ENCODE measurements around the gene NPW.

The NPW gene

DNA sequence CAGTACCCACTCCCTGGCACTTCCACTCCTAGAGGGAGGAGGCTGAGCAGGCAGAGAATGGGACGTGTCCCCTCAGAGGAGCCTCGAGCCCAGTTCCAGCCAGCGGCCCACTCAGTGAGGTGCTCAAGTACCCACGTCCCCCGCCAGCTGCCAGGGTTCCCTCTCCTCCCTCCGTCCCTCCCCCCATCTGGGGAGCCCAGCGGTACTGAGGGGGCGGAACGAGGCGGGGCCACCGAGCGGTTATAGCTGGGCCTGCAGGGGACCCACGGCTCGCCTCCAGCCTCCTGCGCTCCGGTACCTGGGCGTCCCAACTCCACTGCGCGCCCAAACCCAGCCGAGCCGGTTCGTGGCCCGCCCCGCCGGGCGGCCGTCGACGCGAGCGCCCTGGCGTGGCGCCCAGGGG, at the start of gene NPW:
NPW (plus strand) TSS at position 268 of the 403 bp plus-strand sequence.
- DNase-seq (ENCODE audit: low read depth) = no peak

DNA sequence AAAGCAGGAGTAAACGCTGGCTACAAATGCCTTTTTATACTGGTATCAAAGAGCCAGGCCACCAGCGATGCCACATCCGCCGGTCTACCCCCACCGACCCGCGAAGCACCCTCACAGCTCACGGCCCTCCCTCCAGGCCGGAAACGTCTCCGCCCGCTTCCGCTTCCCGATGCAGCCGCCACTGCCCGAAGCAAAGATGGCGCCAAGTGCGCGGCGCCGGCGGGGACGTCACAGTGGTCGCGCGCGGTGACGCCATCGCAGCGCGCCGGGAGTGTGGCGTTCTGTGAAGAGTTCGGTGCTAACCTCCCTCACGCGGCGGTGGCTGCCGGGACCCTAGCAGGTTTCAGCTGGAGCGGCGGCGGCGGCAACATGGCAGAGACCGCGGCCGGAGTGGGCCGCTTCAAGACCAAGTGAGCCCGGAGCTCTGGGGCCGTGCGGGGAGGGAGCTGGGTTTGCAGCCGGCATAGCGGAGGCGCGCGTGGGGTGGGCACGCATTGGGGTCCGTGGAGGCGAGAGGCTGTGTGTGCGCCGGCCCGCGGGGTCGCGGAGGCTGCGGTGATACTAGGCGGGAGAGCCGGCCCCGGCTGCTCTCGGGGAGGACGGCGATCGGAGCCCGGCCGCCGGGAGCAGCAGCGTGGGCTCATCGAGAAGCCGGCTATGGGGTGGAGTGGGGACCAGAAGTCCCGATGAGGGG, 47.6 kb upstream of the NPW start, which contains the start of gene TBL3:
TBL3 (plus strand) TSS at position 258 of the 694 bp plus-strand sequence; CDS start at position 370, 112 bp downstream.
- peak; percentile 85 for DNase-seq (ENCODE audit: low read depth)

DNA sequence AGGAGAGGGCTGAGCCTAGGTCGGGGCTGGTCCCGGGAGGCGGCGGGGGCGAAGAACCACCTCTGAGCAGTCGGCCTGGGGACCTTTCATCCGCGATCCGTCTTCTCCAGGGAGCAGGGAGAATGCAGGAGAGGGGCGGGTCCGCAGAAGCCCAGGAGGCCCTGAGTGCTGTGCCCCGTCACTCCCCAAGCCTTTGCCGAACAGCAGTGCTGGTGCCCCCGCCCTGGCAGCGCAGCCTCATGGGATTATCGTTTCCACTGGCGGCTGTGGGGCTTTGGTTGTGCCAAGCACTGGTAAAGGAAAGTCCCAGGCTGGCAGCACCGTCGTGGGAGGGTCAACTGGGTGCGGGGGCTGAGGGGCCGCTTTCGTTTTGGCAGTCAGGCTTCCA, 47.1 kb upstream of the NPW start:
- no peak for DNase-seq (ENCODE audit: low read depth)

DNA sequence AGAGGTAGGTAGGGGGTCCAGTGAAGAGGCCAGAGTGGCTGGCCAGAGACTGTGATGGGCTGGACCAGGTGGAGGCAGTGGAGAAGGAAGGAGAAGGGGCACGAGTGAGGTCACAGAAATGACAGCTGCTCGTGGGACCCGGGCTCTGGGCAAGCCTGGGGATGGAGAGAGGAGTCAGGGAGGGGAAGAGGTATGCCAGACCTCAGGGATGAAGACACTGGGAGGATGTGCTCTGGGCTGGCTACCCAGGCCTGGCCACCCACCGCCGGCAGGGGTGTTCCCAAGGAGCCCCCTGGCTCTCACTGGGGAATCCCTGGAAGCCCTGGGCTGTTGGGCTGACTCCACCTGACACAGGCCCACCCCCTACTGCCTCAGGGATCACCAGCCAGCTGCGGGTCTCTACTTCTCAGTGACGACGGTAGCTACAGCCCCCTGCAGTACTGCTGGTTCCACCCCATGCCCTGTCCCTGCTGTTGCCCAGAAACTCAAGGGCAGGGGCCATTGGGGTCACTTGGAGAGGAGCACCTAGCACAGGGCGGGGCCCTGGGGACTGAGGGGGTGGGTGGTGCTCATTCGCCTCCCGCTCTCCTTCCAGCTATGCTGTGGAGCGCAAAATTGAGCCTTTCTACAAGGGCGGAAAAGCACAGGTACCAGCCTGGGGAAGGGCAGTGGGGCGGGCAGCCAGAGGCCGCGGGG, 46.0 kb upstream of the NPW start:
- no peak for DNase-seq (ENCODE audit: low read depth)

DNA sequence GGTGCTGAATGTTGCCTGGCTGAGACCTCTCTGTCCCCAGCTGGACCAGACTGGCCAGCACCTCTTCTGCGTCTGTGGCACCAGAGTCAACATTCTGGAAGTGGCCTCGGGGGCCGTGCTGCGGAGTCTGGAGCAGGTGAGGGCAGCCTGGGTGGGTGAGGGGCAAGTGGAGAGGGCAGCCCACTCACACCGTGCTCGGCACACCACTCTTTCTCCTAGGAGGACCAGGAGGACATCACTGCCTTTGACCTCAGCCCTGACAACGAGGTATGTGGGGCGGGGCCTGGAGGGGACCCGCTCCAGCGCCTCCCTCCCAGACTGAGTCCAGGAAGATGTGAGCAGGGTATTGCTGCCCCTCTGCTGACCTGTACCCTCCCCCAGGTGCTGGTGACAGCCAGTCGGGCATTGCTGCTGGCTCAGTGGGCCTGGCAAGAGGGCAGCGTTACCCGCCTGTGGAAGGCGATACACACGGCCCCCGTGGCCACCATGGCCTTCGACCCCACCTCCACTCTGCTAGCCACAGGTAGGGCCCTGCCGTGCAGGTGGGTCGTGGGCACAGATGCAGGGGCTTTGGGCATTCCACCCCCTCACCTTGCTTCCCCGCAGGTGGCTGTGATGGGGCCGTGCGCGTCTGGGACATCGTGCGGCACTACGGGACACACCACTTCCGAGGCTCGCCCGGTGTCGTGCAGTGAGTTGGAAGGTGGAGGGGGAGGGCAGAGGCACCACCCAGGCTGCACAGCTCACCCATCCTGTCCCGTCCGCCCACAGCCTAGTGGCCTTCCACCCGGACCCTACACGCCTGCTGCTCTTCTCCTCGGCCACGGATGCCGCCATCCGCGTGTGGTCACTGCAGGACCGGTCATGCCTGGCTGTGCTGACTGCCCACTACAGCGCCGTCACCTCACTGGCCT, 45.2 kb upstream of the NPW start:
- DNase-seq (ENCODE audit: low read depth) = no peak

DNA sequence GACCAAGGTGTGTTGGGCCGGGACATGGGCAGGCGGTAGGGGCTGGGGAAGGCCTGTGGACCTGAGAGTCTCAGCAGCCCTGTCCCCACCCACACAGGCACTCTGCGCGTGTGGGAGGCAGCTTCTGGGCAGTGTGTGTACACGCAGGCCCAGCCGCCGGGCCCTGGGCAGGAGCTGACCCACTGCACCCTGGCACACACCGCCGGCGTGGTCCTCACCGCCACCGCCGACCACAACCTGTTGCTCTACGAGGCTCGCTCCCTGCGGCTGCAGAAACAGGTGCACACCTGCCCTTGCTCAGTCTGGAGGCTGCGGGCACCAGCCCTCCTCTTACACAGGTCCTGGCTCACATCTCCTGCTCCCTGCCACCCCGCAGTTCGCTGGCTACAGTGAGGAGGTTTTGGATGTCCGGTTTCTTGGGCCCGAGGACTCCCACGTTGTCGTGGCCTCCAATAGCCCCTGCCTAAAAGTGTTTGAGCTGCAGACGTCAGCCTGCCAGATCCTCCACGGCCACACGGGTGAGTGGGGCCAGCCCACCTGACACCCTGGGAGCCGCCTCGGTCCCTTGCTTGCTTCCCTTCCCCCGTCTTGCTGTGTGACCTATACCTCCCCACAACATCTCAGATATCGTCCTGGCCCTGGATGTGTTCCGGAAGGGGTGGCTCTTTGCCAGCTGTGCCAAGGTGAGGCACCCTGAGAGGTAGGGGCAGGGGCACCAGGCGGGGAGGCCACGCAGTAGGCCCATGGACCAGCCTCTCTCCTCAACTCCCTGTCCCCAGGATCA, 44.0 kb upstream of the NPW start:
- DNase-seq (ENCODE audit: low read depth) = no peak

DNA sequence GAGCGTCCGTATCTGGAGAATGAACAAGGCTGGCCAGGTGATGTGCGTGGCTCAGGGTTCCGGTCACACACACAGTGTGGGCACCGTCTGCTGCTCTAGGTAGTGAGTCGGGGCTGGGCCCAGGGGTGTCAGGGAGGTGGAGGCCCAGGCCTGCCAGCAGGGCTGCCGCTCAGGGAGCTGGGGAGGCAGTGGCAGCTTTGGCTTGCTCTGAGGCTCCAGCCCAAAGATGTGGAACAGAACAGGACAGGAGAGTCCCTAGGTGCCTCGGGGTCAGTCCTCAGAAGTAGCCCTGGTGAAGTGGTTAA, 43.4 kb upstream of the NPW start:
- DNase-seq (ENCODE audit: low read depth) = no peak

DNA sequence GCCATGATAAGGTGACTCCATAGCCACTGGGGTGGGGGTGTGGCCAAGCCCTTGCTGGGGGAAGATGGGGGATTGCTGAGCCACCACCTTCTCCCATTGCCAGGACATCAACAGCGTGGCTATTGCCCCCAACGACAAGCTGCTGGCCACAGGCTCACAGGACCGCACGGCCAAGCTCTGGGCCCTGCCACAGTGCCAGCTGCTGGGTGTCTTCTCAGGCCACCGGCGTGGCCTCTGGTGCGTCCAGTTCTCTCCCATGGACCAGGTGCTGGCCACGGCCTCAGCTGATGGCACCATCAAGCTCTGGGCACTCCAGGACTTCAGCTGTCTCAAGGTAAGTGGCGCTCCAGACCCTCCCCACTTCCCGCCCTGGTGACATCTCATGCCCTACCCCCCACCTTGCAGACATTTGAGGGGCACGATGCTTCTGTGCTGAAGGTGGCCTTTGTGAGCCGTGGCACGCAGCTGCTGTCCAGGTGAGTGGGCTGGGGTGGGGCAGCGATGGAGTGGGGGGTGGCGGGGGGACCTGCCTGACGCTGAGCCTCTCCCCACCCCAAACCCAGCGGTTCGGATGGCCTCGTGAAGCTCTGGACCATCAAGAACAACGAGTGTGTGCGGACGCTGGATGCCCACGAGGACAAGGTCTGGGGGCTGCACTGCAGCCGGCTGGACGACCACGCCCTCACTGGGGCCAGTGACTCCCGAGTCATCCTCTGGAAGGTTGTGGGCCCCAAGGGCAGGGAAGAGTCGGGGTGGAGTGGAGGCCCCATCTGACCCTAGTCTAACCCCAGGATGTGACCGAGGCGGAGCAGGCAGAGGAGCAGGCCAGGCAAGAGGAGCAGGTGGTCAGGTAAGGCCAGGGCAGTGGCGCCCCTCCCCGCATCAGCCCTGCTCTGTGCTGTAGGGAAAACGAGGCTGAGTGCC, 42.4 kb upstream of the NPW start:
- no peak for DNase-seq (ENCODE audit: low read depth)

DNA sequence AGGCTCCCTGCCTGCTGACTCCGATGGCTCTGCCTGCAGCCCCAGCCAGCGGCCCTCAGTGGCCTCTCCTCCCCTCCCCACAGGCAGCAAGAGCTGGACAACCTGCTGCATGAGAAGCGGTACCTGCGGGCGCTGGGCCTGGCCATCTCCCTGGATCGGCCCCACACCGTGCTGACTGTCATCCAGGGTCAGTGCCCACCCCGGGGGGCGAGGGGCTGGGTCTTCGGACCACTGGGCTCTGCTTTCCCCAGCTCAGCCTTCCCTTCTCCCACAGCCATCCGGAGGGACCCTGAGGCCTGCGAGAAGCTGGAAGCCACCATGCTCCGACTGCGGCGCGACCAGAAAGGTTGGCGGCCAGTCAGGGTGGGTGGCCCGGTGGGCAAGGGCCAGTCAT, 41.7 kb upstream of the NPW start:
- DNase-seq (ENCODE audit: low read depth) = no peak

DNA sequence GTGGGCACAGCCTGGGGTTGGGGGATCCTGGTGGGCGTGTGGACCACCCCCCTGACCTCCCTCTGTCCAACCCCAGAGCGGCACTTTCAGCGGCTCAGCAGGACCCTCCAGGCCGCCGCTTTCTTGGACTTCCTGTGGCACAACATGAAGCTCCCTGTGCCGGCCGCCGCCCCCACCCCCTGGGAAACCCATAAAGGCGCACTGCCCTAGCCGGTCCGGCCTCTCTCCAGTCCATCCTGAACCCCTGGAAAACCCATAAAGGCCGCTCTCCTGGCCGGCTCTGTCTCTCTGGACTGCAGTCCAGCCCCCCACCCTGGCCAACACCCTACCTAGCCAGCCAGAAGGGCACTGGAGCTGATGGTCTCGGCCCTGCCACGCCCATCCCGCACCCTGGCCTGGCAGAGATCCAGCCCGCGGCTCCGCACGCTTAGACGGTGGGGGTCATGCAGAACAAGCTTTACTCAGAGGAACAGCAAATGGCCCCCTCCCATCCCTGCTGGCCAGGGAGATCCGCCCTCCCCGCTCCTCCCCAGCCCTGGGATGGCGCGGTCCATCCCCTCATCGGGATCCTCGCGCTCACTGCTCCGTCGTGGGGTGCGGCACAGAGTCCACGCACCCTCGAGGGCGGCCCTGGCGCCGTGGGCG, 41.0 kb upstream of the NPW start:
- DNase-seq (ENCODE audit: low read depth) = no peak

DNA sequence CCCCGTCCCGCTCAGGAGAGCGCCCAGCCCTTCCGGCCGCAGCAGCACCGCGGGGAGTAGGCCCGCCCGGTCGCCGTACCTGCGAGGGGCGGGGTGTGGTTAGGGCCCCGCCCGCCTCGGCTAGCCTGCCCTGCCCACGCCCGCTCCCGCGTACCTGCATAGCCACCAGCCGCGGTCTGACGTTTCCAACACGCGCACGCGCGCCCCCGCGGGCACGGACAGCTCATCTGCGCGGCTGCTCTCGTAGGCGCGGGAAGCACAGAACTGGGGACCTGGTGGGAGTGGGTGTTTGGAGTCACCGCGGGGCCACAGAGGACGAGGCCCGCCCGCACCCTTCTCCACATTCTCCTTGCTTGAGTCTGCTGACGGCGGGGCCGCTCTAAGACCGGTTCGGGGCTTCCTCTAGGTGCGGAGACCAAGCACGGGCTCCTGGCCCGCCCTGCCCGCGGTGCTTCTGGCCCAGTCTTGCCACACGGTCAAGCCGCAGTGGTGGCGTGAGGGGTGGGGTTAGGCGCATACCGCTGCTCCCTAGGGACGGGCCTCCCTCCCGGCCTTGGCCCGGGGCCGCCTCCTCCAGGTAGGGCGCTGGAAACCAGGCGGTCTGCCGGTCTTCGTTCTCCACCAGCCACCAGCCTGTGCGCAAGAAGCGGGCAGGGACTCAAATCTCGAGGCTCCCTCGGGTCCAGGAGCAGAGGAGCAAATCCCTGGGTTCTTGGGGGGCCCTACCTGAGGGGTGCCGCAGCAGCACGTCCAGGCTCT, 40.1 kb upstream of the NPW start:
- no peak for DNase-seq (ENCODE audit: low read depth)

DNA sequence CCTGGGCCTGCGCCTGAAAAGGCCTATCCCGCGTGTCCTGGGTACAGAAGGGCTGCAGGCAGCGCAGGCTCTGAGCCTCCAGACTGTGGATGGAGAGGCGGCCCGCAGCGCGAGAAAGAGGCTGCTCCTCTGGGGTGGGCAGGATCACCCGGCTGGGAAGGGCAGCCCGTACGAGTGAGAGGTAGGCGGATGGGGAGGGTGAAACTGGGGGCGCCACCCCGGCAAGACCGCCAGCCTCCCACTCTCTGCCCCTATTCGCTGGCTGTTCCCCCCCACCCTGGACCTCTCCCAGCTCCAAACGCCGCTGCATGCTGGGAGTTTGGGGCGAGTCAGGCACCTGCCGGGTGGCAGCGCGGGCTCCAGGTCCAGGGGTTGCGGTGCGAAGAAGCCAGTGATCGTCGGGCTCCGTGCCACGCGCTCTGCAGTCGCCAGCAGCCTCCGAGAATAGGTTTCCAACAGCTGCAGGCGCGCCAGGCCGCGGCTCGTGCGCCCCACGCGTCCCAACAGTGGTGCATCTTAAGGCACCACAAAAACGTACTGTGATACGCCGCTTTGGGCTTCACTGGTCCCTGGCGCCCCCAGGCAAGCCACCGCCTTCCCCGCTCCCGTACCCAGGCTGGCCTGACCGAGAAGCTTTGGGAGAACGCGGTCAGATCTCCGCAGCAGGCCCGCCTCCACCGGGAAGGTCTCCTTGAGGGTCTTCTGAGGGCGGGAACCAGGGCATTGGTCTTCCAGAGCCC, 39.4 kb upstream of the NPW start:
- no peak for DNase-seq (ENCODE audit: low read depth)

DNA sequence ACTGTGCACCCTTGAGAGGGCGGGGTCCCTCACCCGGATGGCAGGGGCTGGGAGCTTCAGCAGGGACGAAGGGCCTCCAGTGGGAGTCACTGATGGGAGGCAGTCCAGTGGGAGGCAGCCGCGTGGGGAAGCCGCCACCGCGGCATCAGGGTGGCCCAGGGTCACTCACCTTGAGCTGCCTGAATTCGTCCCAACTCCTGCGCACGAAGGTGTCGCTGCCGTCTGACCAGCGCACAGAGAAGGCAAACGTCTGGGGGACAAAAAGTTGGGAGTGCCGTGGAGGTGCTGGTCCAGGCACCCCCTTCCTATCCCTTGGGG, 38.9 kb upstream of the NPW start:
- no peak for DNase-seq (ENCODE audit: low read depth)

DNA sequence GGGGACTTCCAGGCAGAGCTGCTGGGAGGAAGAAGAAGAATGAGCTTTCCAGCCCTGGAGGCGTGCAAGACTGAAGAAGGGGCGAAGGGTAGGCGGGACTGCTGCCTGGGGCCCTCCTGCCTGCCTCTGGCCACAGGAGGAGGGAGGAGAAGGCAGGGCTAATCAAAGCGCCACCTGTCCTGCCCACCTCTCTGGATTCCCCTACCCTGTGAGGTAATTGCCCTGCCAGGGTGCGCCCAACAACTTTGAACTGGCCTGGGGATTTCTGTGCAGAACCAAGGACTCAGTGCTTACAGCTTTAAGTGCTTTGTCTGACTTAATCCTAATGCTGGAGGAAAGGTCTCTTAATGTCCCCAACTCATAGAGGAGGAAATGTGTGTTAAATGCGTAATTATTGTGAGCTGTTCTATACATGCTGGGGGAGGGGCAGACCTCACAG, 38.2 kb upstream of the NPW start, which contains the start of gene NOXO1:
NOXO1 (minus strand) TSS at position 72 of the 439 bp plus-strand sequence. CDS start 290 bp downstream, outside the sequence.
- DNase-seq (ENCODE audit: low read depth) = no peak

DNA sequence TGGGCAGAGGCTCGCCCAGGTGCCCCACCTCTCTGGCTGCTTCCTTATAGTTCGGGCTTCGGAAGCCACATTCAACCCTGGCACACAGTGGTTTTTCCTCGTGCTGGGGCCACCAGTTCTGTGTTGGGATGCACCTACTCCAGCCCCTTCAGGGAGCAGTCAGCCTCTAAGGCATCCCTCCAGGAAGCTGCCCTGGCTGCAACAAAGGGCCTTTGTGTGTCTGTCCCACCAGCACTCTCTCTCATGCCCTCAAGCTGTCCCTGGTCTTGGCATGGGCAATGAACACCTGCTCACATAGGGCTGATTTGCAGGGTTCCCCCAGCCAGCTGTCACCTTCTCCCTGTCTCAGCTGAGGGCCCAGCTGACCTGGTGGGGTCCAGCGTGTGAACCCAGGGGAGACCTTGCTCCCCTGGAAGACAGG, 37.6 kb upstream of the NPW start:
- no peak for DNase-seq (ENCODE audit: low read depth)

DNA sequence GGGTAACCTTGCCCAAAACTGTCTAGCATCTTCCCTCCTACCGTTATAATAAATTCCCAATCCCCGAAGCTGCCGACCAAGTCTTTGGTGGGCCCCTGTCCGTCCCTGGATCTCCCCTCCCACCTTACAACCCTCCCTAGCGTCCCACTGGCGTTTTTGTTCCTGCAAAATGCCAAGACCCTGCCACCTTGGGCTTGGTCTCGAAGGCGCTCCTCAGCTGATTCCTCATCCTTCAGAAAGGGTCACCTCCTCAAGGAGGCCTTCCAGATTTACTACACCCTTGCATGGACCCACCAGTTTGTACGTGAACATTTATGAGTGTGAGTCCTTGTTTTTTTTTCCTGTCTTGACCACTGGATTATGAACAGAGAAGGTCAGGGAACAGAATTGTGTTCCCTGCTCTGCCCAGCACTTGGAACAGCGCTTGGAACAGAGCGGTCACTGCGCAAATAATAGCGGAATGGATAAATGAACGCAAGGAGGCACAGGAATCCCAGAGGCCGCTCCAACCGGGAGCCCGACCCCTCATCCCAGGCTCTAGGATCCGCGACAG, 36.5 kb upstream of the NPW start:
- no peak for DNase-seq (ENCODE audit: low read depth)

DNA sequence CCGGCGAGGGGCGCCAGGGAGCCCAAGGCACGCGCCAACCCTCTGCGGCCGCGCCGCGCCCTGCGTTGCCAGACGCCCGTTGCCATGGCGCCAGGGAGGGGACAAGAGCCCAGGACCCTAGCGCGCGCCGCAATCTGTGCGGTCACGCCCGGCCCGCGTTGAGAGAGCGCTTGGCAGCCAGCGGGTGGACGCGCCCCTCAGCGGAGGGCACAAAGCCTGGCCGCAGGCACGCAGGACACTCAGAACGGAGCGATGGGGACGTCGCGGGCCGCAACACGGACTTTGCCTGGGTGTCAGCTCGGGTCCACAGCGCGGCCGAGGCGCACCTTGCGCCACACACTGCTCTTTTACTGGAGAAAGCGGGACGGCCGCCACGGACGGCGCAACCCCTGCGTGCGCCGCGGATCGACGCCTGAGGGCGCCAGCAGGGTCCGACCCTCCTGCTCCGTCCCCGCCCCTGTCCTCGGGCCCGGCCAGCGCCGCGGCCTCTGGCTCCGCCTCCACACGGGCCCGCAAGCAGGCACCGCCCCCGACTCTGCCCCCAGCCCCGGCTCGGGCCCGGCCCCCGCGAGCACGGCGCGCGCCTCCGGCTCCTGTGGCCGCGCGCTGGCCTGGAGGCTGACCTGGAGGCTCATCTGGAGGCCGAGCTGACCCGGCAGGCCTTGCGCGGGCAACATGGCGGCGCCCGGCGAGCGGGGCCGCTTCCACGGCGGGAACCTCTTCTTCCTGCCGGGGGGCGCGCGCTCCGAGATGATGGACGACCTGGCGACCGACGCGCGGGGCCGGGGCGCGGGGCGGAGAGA, 35.8 kb upstream of the NPW start, which contains the start of gene GFER:
GFER (plus strand) TSS at position 650 of the 803 bp plus-strand sequence; CDS start at position 676, 26 bp downstream.
- peak; percentile 84 for DNase-seq (ENCODE audit: low read depth)

Data from stromal cell of bone marrow (primary cell).